Ishikawa (cell line): Measurements from ENCODE around the gene MOK.

Experiments used
- CEBPB ChIP-seq: IDR thresholded peaks from 2 replicates; pipeline ENCODE4 v1.6.1; 2012
- CREB1 ChIP-seq: IDR thresholded peaks from 2 replicates; pipeline ENCODE4 v1.6.1; 2012; ENCODE audit warnings: low read depth
- FOXM1 ChIP-seq: IDR thresholded peaks from 2 replicates; pipeline ENCODE4 v1.6.1; 2012; ENCODE audit warnings: low read depth, borderline replicate concordance
- NFIC ChIP-seq: IDR thresholded peaks from 2 replicates; pipeline ENCODE4 v1.6.1; 2012
- TAF1 ChIP-seq: IDR thresholded peaks from 2 replicates; pipeline ENCODE4 v1.6.1; 2012; ENCODE audit warnings: low read depth, mild to moderate bottlenecking
- TCF12 ChIP-seq: IDR thresholded peaks from 2 replicates; pipeline ENCODE4 v1.6.1; 2012; ENCODE audit warnings: low read depth
- YY1 ChIP-seq: IDR thresholded peaks from 2 replicates; pipeline ENCODE4 v1.6.1; 2012; ENCODE audit warnings: low read depth
- TF ChIP-seq, protein P1 (sequence below): IDR thresholded peaks from 2 replicates; pipeline ENCODE4 v1.6.1; 2012
- TF ChIP-seq, protein P2 (sequence below): IDR thresholded peaks from 2 replicates; pipeline ENCODE4 v1.6.1; 2012; ENCODE audit warnings: low read depth, mild to moderate bottlenecking
- TF ChIP-seq, protein P3 (sequence below): IDR thresholded peaks from 2 replicates; pipeline ENCODE4 v1.6.1; 2012

Gene MOK

GRCh38 chr14:102180248-102180998 is 124.5 kb downstream of the MOK start:
- TF ChIP-seq CREB1 (no peak), CEBPB (no peak), TAF1 (no peak), FOXM1 (no peak), NFIC (no peak), YY1 (no peak), TCF12 (no peak)
- TF ChIP-seq, protein P1, sequence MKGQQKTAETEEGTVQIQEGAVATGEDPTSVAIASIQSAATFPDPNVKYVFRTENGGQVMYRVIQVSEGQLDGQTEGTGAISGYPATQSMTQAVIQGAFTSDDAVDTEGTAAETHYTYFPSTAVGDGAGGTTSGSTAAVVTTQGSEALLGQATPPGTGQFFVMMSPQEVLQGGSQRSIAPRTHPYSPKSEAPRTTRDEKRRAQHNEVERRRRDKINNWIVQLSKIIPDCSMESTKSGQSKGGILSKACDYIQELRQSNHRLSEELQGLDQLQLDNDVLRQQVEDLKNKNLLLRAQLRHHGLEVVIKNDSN: no peak
- TF ChIP-seq, protein P2, sequence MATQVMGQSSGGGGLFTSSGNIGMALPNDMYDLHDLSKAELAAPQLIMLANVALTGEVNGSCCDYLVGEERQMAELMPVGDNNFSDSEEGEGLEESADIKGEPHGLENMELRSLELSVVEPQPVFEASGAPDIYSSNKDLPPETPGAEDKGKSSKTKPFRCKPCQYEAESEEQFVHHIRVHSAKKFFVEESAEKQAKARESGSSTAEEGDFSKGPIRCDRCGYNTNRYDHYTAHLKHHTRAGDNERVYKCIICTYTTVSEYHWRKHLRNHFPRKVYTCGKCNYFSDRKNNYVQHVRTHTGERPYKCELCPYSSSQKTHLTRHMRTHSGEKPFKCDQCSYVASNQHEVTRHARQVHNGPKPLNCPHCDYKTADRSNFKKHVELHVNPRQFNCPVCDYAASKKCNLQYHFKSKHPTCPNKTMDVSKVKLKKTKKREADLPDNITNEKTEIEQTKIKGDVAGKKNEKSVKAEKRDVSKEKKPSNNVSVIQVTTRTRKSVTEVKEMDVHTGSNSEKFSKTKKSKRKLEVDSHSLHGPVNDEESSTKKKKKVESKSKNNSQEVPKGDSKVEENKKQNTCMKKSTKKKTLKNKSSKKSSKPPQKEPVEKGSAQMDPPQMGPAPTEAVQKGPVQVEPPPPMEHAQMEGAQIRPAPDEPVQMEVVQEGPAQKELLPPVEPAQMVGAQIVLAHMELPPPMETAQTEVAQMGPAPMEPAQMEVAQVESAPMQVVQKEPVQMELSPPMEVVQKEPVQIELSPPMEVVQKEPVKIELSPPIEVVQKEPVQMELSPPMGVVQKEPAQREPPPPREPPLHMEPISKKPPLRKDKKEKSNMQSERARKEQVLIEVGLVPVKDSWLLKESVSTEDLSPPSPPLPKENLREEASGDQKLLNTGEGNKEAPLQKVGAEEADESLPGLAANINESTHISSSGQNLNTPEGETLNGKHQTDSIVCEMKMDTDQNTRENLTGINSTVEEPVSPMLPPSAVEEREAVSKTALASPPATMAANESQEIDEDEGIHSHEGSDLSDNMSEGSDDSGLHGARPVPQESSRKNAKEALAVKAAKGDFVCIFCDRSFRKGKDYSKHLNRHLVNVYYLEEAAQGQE: no peak
- TF ChIP-seq, protein P3, sequence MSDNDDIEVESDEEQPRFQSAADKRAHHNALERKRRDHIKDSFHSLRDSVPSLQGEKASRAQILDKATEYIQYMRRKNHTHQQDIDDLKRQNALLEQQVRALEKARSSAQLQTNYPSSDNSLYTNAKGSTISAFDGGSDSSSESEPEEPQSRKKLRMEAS: no peak
